ENCODE measurements around the gene SLC9A9.
"Not testable (repeated sequence)": the region's sequence is repeated elsewhere in the genome, so short reads cannot be mapped to it uniquely, and the experiment has no call there.

The SLC9A9 gene

GRCh38 chr3:143439817-143440216, 408.5 kb downstream of the SLC9A9 start:
- TF ChIP-seq CTCF (conservative IDR thresholded peaks at IDR 0.05; ENCODE audit: control insufficient read depth, insufficient read depth, low read depth, low read length), result no peak
- H3K4me3 ChIP-seq (ENCODE audit: control insufficient read depth, low read depth, low read length), result no peak overlapping the region
- no peak for DNase-seq (ENCODE audit: low read depth)

- H3K4me3 ChIP-seq (ENCODE audit: control insufficient read depth, low read depth, low read length), result no peak overlapping the region
- DNase-seq (ENCODE audit: low read depth), result no peak
- TF ChIP-seq CTCF (conservative IDR thresholded peaks at IDR 0.05; ENCODE audit: control insufficient read depth, insufficient read depth, low read depth, low read length), result no peak
Observed at GRCh38 chr3:143437405-143437804, 410.9 kb downstream of the SLC9A9 start.

GRCh38 chr3:143436231-143436930, 411.9 kb downstream of the SLC9A9 start:
- no peak overlapping the region for H3K4me3 ChIP-seq (ENCODE audit: control insufficient read depth, low read depth, low read length)
- peak; percentile 87 for DNase-seq (ENCODE audit: low read depth)

GRCh38 chr3:143433787-143434378, 414.4 kb downstream of the SLC9A9 start:
- peak; percentile 29 for DNase-seq (ENCODE audit: low read depth)
- peak; percentile 59 for TF ChIP-seq CTCF (conservative IDR thresholded peaks at IDR 0.05; ENCODE audit: control insufficient read depth, insufficient read depth, low read depth, low read length)
- no peak overlapping the region for H3K4me3 ChIP-seq (ENCODE audit: control insufficient read depth, low read depth, low read length)

More at GRCh38 chr3:143436231-143436930, 411.9 kb downstream of the SLC9A9 start:
- peak; percentile 2 for TF ChIP-seq CTCF (conservative IDR thresholded peaks at IDR 0.05; ENCODE audit: control insufficient read depth, insufficient read depth, low read depth, low read length)

- H3K4me3 ChIP-seq (ENCODE audit: control insufficient read depth, low read depth, low read length), result not testable (repeated sequence)
- DNase-seq (ENCODE audit: low read depth), result peak; percentile 77
Observed at GRCh38 chr3:143431298-143431697, 417.0 kb downstream of the SLC9A9 start.

GRCh38 chr3:143430568-143430967, 417.7 kb downstream of the SLC9A9 start:
- TF ChIP-seq CTCF (conservative IDR thresholded peaks at IDR 0.05; ENCODE audit: control insufficient read depth, insufficient read depth, low read depth, low read length), result no peak
- no peak overlapping the region for H3K4me3 ChIP-seq (ENCODE audit: control insufficient read depth, low read depth, low read length)
- no peak for DNase-seq (ENCODE audit: low read depth)

GRCh38 chr3:143429628-143430514, 418.4 kb downstream of the SLC9A9 start:
- no peak for DNase-seq (ENCODE audit: low read depth)
- TF ChIP-seq CTCF (conservative IDR thresholded peaks at IDR 0.05; ENCODE audit: control insufficient read depth, insufficient read depth, low read depth, low read length), result no peak
- no peak overlapping the region for H3K4me3 ChIP-seq (ENCODE audit: control insufficient read depth, low read depth, low read length)
